ENCODE results near the gene ASPG. TPM values are rescaled to one million over a fixed set of nuclear protein-coding genes. Genes with fewer than 3 reads are reported as not detected.

ASPG gene
- total and polyA plus RNA-seq, 2 of the 13 experiments (the other 11 are each of a cell fraction or from before 2014, with no cell fraction given): not detected

GRCh38 chr14:104151026-104151381 lies 65.5 kb downstream of the ASPG start:
- Histone ChIP-seq H3K36me3 (replicated peaks in 1 of 2; ENCODE audit: control insufficient read depth in 1 of 2, insufficient read depth in 2 of 2, low read length in 2 of 2) (no peaks in the 10 kb centered on the region), H3K27me3 (ENCODE audit: control insufficient read depth in 1 of 2, insufficient read depth in 2 of 2, low read length in 2 of 2) (peaks cover 11 to 47% of the 10 kb centered on the region in 2 experiments; a peak in 4 of 5 replicates), H3K4me3 (replicated peaks in 1 of 3; ENCODE audit: insufficient read depth in 1 of 3, low read depth in 2 of 3, low read length in 3 of 3) (no peak overlapping the region), H3K9me3 (ENCODE audit: low read length) (no peaks in the 10 kb centered on the region), H3K27ac (ENCODE audit: extremely low read length, insufficient read depth, low read length) (no peak overlapping the region), H3K79me2 (ENCODE audit: insufficient read depth, low read length) (no peaks in the 10 kb centered on the region), H3K4me2 (ENCODE audit: low read depth, low read length) (no peak overlapping the region), H2AFZ (ENCODE audit: low read length) (no peak overlapping the region), H3K4me1 (ENCODE audit: insufficient read depth, low read length) (no peaks in the 10 kb centered on the region), H3K9ac (ENCODE audit: insufficient read depth, low read depth, low read length) (no peak overlapping the region), H4K20me1 (ENCODE audit: insufficient read depth, low read length) (0 out of 2 replicates have a peak, but pooled peaks cover 3% of the 10 kb centered on the region)
- TF ChIP-seq MXI1 (IDR thresholded peaks at IDR 0.05; ENCODE audit: borderline replicate concordance, low read depth, low read length) (no peak), FOXJ3 (CRISPR knock-in tag; IDR thresholded peaks at IDR 0.05; ENCODE audit: borderline replicate concordance) (no peak), IRF1 (CRISPR knock-in tag; IDR thresholded peaks at IDR 0.05; ENCODE audit: low read depth) (no peak), YEATS2 (CRISPR knock-in tag; IDR thresholded peaks at IDR 0.05; ENCODE audit: borderline replicate concordance) (no peak), ZNF772 (CRISPR knock-in tag; IDR thresholded peaks at IDR 0.05) (no peak), ZNF572 (CRISPR knock-in tag; IDR thresholded peaks at IDR 0.05) (no peak), SMAD3 (CRISPR knock-in tag; IDR thresholded peaks at IDR 0.05) (no peak), ZSCAN31 (CRISPR knock-in tag; IDR thresholded peaks at IDR 0.05; ENCODE audit: low read depth) (no peak), NR2F2 (IDR thresholded peaks at IDR 0.05; ENCODE audit: borderline replicate concordance, low read depth) (no peak), ZNF510 (CRISPR knock-in tag; IDR thresholded peaks at IDR 0.05; ENCODE audit: low read depth) (no peak), HMG20B (CRISPR knock-in tag; conservative IDR thresholded peaks at IDR 0.05) (no peak), TCF7L2 (IDR thresholded peaks at IDR 0.05; ENCODE audit: low read depth, low read length) (no peak), ZNF687 (CRISPR knock-in tag; IDR thresholded peaks at IDR 0.05) (no peak), MLLT10 (CRISPR knock-in tag; IDR thresholded peaks at IDR 0.05) (no peak), SALL2 (CRISPR knock-in tag; IDR thresholded peaks at IDR 0.05) (no peak)
- FAIRE-seq (no peak), ATAC-seq (no peak), DNase-seq (ENCODE audit: low spot score) (no peak)
- in situ Hi-C loops (cut with HindIII; ENCODE audit: extremely low pct_ligation_motif_present, low pct_unique_long_range_greater_than_20kb) (no loop called here), intact Hi-C loops (cut with micrococcal nuclease; ENCODE audit: unreplicated experiment) (no loop called here)
- ChIA-PET POLR2A (no interaction called here), CTCF (ENCODE audit: low intra/inter-chr PET ratio, low total read pairs) (no interaction called here)
- WGBS (ENCODE audit: low lambda C conversion rate): 15% methylated on average over 5 of the region's 5 CpGs
- BruUV-seq (replicated peaks): no TSS peak

Measured in HepG2 (cell line).